Cortex of kidney (tissue), 1 donor: ENCODE results near the gene CDH13.

Experiments used
- DNase-seq: peaks from one replicate; lab custom pipeline; 2025; lab: John Stamatoyannopoulos, UW

The CDH13 gene

DNA sequence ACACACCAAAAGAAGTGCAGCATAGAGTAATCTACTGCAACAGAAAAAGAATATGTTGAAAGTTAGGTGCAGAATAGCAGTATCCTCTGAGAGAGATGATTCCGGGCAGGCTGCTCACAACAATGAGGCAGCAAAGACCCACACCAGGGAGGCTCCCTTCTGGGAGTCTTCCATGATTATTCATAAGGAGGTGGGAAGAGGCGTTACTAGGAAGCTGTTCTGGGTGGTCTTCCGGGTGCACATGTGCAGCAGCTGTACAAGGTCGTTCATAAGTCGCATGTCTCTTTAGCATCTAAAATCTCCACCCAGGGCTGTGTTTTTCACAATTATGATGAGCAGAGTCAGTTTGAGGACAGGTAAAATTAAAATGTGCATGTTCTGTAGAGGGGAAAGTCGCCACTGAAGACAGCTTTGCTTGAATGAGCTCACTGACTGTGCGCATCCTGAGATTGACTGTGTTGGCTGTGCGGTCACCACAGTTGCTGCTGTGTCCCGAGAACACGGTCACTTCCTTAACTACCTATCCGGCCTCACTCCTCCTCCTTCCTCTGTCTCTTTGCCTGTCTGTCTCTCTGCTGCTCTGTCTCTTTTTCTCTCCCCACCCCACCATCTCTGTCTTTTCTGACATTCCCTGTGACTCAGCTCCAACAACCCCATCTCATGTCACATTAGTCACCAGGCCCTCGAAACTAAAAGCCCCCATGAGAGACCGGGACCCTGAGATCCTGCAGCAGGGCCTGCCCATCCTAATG lies 1055.5 kb downstream of the CDH13 start:
- DNase-seq, result no peak

- DNase-seq, result no peak
Measured at GRCh38 chr16:83682868-83683235, 1056.1 kb downstream of the CDH13 start.

DNA sequence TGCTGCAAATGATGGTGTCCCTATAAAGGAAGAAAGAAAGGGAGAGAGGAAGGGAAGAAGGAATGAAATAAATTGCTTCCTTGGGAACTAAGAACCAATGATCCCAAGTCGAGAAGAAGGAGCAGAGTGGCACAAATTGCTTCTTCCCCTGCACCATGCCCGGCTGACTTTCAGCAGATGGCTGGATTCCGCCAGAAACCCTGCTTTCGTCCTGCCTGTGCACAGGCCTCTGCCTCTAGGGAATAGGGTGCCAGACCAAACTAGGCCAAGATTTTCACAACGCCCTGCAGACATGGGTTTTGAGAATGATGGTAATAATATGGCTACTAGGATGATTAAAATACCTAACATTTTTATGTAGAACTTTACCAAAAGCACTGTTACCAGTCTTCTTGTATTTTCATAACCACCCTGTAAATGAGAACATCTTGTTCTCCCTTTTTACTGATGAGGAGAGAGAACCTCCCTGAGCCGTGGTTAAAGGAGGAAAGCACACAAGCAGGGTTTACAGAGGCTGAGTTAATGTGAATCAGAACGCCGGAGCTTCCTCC lies 1058.9 kb downstream of the CDH13 start:
- DNase-seq, result no peak

- DNase-seq, result no peak
Measured at GRCh38 chr16:83686726-83687125, 1060.0 kb downstream of the CDH13 start.

- DNase-seq, result no peak
Measured at GRCh38 chr16:83689385-83689831, 1062.6 kb downstream of the CDH13 start.

DNA sequence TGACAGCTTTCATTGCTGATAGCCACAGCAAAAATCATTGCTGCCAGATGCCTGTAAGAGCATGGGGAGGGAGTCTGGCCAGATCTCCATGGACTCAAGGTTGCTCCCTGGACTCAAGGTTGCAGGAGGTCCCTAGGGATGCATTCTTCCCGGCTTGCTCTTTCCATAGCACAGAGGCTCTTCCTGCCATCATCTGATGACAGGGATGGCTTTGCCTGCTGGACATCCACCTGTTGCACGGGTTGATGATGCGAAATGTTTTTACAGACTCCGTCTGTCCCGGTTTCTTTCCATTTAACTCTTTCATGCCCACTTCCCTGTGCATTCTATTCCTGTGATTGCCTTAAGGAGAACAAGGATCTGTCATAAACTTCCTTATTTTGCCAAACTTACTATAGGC lies 1065.5 kb downstream of the CDH13 start:
- no peak for DNase-seq

DNA sequence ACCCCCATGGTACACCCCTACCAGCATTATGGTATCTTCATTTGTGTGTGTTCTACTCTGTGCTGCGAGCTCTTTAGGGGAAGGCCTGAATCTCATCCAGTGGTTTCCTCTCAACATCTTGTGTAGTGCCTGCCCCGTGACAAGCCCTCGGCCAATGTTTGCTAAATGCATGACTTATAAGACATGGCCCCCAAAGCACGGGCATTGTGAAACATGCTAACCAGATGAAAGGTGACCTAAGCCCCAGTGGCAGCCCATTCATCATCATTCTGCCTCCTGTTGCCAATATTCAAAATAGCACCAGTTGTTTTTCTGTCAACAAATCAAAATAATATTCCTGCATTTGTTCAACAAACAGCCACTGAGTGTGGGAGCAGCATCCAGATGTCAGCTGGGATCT lies 1072.2 kb downstream of the CDH13 start:
- no peak for DNase-seq

DNA sequence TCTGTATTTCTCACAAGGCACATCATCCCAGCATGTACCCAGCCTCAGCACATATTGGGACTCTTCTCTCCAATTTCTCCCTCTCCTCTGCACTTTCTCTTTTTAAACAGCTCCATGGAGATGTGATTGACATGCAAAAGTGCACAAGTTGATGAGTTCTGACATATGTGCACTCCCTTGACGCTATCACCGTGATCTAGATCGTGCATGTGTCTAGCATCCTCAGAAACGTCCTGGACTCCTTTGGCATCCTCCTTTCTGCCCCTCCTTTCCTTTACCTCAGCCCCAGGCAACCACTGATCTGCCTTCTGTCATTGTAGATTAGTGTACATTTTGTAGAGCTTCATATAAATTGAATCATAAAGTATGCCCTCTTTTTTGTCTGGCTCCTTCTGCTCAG lies 1073.0 kb downstream of the CDH13 start:
- no peak for DNase-seq

- no peak for DNase-seq
Measured at GRCh38 chr16:83700918-83701317, 1074.1 kb downstream of the CDH13 start.

DNA sequence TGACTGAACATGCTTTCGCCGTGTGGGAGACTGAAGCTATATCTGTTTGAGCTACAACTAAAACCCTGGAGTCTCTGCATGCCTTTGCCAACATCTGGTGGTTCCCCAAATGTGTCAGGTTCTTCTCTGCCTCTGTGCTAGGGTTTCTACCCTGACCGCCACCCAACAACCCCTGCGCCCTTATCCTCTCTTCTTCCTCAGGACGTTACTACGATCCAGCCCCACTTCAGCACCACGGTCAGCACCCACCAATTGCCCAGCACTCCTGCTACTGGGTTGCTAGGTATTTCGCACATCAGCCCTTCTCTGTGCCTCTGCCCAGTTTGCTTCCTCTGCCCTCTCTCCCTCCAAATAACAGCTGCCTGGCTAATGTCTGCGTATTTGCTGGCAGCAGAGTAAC lies 1074.7 kb downstream of the CDH13 start:
- no peak for DNase-seq

- no peak for DNase-seq
Measured at GRCh38 chr16:83704656-83705055, 1077.9 kb downstream of the CDH13 start.

DNA sequence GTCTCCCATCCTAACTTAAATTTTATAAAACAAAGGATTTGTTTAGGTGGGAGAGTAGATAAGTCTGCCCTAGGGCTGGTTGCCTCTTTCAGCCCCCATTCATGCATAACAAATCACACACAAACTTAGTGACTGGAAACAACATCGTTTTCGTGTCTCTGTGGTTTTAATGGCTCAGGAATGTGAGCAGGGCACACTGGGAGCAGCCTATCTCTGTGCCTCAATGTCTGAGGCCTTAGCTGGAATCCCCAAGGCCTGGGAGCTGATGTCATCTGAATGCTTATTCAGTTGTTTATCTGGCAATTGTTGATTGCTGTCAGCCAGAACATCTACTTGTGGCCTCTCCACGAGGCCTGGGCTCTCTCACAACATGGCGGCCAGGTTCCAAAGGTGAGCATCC lies 1079.1 kb downstream of the CDH13 start:
- DNase-seq, result no peak

GRCh38 chr16:83706394-83706793 lies 1079.6 kb downstream of the CDH13 start:
- DNase-seq, result no peak

- no peak for DNase-seq
Measured at GRCh38 chr16:83711069-83711468, 1084.3 kb downstream of the CDH13 start.

- DNase-seq, result no peak
Measured at GRCh38 chr16:83713597-83713996, 1086.8 kb downstream of the CDH13 start.

- DNase-seq, result no peak
Measured at GRCh38 chr16:83714286-83714685, 1087.5 kb downstream of the CDH13 start.

DNA sequence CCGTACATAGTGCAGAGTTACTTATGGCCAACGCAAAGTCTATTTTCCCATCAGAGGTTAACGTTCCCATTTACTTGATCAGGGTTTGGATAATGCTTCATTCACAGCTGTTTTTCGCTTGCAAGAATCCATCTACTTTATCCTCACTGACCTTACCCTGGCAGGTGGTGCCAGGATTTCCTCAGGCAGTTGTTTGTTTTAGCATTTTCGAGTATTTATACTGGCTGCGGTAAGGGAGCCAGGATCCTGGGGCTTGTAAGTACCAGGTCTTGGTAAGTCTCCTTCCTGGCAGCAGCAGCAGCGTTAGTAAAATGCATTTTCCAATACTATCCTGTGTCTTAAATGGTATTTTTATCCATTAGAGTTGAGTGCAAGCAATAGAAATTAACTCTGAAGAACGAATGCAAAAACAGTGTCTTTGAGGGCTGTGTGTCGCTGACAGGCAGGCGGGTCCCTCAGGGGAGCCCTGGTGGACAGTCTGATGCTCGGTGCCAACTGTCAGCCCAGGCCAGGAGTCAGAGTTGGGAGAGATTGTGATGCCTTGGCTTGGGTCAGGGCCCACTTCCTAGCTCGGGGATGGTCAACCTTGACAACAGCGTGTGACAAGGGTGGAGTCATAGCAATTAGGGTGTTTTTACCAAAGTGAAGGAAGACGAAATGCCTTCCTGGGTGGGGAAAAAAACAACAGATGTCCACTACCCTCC lies 1088.6 kb downstream of the CDH13 start:
- DNase-seq, result no peak

- DNase-seq, result no peak
Measured at GRCh38 chr16:83717308-83717707, 1090.5 kb downstream of the CDH13 start.

GRCh38 chr16:83717814-83718213 lies 1091.0 kb downstream of the CDH13 start:
- DNase-seq, result no peak

DNA sequence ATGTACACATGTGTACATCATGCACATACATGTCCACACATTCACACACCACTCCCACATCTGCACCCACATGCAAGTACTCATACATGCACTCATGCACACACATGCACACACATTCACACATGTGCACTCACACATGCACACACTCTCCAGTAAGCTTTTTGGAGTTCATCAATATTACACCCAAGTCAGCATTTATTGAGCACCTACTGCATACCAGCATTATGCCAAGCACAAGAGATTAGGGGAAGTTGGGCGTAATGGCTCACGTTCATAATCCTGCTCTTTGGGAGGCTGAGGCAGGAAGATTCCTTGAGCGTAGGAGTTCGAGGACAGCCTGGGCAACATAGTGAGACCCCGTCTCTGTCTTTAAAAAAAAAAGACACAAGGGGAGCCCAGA lies 1093.4 kb downstream of the CDH13 start:
- no peak for DNase-seq

DNA sequence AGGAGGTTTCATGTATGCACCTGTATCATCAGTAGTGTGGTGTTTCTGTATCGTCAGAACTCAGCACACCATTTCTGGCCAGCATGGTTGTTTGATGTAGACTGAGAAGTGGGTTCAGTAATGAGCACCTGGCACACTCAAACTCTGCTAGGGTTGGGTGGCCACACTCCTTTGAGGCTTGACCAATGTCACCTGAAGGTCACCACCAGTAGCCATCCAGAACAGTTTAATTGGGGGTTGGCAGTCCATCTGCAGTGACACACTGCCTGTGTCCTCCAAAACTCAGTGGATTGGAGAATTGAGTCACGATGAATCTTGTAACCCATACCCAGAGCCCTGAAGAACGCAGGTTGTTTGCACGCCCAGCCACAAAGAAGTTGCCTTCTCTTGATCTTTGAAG lies 1094.2 kb downstream of the CDH13 start:
- no peak for DNase-seq

DNA sequence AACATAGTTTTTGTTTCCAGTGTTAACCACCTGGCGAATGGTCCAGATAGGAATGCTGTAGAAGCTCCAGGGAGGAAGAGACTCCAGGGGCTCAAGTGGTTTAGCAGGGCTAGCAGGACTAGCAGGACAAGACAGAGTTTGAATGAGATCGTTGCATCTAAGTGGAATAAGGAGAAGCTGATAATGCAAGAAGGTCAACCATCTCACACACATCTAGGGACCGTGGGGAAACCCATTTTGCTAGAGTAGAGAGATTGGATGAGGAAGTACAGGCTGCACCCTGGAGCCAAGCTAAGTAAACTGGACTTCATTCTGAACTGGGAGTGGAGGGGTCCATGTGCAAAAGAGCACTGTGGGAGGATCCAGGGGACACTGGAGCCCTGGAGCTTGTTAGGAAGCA lies 1094.9 kb downstream of the CDH13 start:
- no peak for DNase-seq

DNA sequence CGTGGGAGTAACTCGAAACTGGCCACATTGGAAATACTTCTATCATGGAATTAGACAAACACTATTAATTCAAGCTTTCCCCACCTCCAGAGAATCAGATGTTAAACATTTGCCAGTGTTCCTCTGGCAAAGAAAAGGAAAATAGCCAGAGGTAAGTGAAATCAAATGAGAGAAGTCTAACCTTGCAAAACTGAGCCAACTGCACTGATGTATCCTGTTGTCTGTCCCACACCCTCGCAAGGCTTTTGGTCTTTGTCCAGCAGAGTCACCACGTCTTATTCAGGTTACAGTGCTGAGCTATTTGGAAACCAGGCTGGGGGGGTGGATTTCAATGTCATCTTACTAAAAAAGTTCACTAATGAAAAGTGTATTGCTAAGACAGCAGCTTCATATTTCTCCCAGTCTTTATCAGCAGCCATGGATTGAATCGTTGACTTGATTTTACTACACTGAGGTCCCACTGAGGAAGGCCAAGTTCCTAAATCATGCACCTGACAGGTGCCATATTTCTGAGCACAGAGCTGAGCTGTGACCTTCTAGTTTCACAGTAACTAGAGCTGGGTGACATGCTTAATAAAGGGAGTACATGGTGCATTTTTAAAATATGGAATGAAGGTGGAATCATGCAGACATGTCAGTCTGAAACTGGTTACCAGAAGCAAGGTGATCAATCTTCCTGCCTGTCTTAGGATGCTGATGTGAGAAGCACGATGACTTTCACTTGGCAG lies 1095.9 kb downstream of the CDH13 start:
- no peak for DNase-seq
